SK-N-SH (cell line): ENCODE measurements around the gene STXBP6.

Experiments used
- CHD2 ChIP-seq: fragments of 150-350 bp; IDR thresholded peaks from 2 replicates; pipeline ENCODE4 v1.6.1; 2018; ENCODE audit warnings: low read length; ENCODE audit not compliant: partially characterized antibody
- EZH2phosphoT487 ChIP-seq: fragments of 200-600 bp; sonication (generic); IDR thresholded peaks from 2 replicates; pipeline ENCODE4 v1.6.1; 2017; ENCODE audit warnings: low read depth, mixed run types, mild to moderate bottlenecking, antibody characterized with exemption, moderate library complexity, borderline replicate concordance
- MEF2A ChIP-seq: IDR thresholded peaks from 2 replicates; pipeline ENCODE4 v1.4.0; 2012; ENCODE audit warnings: low read depth, borderline replicate concordance
- POLR2AphosphoS5 ChIP-seq: IDR thresholded peaks from 2 replicates; pipeline ENCODE4 v1.6.1; 2012; ENCODE audit warnings: low read depth, low read length
- RAD21 ChIP-seq: IDR thresholded peaks from 2 replicates; pipeline ENCODE4 v1.6.1; 2012; ENCODE audit warnings: mild to moderate bottlenecking, low read length
- TAF1 ChIP-seq: IDR thresholded peaks from 2 replicates; pipeline ENCODE4 v1.6.1; 2012; ENCODE audit warnings: low read depth, mild to moderate bottlenecking, low read length, moderate library complexity, borderline replicate concordance
- TF ChIP-seq, protein P1 (sequence below): fragments of 200-600 bp; sonication (generic); IDR thresholded peaks from 2 replicates; pipeline ENCODE4 v1.6.1; 2017; ENCODE audit warnings: antibody characterized with exemption, mild to moderate bottlenecking, moderate library complexity
- TF ChIP-seq, protein P2 (sequence below): IDR thresholded peaks from 2 replicates; pipeline ENCODE4 v1.4.0; 2012; ENCODE audit warnings: low read depth
- TF ChIP-seq, protein P3 (sequence below): IDR thresholded peaks from 2 replicates; pipeline ENCODE4 v1.6.1; 2012; ENCODE audit warnings: mild to moderate bottlenecking, low read depth, low read length, moderate library complexity

DNA sequence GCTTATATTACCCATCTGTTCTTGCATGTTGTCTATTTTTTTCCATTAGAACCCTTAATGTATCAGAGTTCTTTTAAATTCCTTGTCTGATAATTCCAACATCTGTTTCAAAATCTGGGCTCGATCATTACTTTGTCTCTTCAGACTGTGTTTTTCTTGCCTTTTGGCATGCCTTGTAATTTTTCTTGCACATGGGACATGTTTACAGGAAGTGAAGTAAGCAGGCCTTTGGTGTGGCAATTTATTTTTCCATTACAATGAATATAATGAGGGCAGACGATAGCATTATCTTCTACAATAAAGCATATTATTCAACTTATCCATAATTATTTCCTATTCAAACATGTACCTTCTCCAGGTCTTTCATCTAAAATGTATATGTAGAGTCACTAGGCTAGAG, 48.3 kb downstream of the STXBP6 start:
- TF ChIP-seq EZH2phosphoT487 (no peak), RAD21 (no peak), TAF1 (no peak), MEF2A (no peak), POLR2AphosphoS5 (no peak), CHD2 (no peak)
- TF ChIP-seq, protein P1, sequence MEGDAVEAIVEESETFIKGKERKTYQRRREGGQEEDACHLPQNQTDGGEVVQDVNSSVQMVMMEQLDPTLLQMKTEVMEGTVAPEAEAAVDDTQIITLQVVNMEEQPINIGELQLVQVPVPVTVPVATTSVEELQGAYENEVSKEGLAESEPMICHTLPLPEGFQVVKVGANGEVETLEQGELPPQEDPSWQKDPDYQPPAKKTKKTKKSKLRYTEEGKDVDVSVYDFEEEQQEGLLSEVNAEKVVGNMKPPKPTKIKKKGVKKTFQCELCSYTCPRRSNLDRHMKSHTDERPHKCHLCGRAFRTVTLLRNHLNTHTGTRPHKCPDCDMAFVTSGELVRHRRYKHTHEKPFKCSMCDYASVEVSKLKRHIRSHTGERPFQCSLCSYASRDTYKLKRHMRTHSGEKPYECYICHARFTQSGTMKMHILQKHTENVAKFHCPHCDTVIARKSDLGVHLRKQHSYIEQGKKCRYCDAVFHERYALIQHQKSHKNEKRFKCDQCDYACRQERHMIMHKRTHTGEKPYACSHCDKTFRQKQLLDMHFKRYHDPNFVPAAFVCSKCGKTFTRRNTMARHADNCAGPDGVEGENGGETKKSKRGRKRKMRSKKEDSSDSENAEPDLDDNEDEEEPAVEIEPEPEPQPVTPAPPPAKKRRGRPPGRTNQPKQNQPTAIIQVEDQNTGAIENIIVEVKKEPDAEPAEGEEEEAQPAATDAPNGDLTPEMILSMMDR: no peak
- TF ChIP-seq, protein P2, sequence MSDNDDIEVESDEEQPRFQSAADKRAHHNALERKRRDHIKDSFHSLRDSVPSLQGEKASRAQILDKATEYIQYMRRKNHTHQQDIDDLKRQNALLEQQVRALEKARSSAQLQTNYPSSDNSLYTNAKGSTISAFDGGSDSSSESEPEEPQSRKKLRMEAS: no peak
- TF ChIP-seq, protein P3, sequence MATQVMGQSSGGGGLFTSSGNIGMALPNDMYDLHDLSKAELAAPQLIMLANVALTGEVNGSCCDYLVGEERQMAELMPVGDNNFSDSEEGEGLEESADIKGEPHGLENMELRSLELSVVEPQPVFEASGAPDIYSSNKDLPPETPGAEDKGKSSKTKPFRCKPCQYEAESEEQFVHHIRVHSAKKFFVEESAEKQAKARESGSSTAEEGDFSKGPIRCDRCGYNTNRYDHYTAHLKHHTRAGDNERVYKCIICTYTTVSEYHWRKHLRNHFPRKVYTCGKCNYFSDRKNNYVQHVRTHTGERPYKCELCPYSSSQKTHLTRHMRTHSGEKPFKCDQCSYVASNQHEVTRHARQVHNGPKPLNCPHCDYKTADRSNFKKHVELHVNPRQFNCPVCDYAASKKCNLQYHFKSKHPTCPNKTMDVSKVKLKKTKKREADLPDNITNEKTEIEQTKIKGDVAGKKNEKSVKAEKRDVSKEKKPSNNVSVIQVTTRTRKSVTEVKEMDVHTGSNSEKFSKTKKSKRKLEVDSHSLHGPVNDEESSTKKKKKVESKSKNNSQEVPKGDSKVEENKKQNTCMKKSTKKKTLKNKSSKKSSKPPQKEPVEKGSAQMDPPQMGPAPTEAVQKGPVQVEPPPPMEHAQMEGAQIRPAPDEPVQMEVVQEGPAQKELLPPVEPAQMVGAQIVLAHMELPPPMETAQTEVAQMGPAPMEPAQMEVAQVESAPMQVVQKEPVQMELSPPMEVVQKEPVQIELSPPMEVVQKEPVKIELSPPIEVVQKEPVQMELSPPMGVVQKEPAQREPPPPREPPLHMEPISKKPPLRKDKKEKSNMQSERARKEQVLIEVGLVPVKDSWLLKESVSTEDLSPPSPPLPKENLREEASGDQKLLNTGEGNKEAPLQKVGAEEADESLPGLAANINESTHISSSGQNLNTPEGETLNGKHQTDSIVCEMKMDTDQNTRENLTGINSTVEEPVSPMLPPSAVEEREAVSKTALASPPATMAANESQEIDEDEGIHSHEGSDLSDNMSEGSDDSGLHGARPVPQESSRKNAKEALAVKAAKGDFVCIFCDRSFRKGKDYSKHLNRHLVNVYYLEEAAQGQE: no peak
